HK-2 (cell line): ENCODE measurements around the gene POU5F2.
A peak's percentile ranks its signal among the peaks of the same experiment; 100 is the strongest.

Source experiments
- DNase-seq: peaks from one replicate; pipeline ENCODE4 v3.0.0-alpha.2; 2018; ENCODE audit not compliant: unreplicated experiment

Gene POU5F2, protein sequence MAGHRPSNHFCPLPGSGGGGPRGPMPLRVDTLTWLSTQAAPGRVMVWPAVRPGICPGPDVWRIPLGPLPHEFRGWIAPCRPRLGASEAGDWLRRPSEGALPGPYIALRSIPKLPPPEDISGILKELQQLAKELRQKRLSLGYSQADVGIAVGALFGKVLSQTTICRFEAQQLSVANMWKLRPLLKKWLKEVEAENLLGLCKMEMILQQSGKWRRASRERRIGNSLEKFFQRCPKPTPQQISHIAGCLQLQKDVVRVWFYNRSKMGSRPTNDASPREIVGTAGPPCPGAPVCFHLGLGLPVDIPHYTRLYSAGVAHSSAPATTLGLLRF

GRCh38 chr5:93741136-93741811 is at the start of gene POU5F2:
TSS of gene POU5F2 (minus strand) at chr5:93741600. CDS start at chr5:93741563, 37 bp downstream.
- no peak for DNase-seq

GRCh38 chr5:93790401-93790800 is 49.0 kb upstream of the POU5F2 start:
- no peak for DNase-seq

DNA sequence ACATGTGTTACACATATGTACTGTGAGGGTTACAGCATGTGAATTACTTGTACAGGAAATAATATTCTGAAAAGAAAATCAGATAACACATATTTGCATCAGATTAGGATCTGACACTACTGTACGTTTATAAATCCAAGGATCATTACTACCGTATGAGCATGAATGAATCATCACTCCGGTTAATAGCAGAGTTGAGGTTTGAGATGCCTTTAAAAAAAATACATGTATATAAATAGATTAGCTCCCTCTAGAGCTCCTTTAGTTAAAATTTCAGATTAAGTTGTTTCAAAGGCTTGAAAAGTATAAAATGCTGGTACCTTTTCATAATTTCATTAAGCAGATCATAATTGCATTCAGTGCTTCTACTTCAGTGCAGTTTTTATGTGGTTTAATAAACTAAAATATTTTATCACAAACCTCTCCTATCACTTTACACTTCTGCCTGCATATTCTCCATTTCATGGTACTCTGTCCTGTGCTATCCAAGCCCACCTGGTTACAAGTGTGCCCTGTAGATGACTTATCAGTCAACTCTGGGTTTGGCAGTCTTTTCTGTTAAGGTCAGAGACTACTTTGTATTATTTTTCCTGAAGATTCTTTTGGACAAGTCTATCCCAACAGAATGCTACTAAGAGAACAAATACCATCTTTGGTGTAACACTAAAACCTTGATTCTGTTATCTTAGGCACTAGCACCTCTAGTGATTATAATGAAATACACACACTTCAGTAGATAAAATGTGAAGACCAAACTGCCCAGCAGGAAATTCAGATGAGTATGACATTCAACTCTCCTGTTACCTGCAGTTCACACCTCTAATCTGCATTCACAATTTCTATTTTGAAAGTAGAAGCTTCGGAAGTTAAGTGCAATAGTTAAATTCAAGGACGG is 48.0 kb upstream of the POU5F2 start:
- no peak for DNase-seq

GRCh38 chr5:93787598-93787997 is 46.2 kb upstream of the POU5F2 start:
- DNase-seq: no peak

DNA sequence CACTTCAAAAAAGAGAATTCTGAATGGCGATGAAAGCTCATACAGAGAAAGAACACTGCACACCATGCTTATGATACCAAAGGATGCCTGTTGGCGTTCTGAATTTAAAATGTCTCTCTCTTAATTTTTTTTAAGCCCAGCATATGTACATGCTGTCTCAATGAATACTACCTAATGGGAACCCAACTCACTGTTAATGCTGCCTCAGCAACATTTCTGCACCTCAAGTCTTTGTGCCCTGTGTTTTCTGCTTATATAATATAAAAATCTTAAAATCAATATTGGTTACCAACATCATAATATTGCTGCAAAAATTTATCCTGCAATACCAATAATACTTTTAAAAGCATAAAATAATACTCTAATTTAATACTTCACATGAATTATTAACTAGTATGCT is 44.1 kb upstream of the POU5F2 start:
- DNase-seq: no peak

GRCh38 chr5:93782978-93783377 is 41.6 kb upstream of the POU5F2 start:
- no peak for DNase-seq

DNA sequence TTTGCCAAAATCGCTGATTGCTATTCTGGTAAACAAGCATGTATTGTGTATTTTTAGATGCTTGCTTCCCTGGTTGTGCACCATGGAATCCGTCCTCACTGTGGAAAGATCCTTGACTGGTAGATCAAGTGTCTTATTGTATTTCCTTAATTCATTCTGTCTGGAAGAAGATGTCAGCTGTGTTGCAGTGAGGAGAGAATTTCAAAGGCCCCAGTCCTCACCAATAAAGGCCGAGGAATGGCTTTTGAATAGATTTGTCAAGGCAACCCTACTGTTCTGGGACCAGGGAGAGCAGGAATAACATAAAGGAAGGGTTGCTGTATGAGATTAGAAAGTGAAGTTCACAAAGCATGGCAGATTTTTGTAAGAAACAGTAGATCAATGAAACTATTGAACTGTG is 36.2 kb upstream of the POU5F2 start:
- DNase-seq: no peak

- DNase-seq: no peak
Measured at GRCh38 chr5:93756372-93756771, 15.0 kb upstream of the POU5F2 start.

DNA sequence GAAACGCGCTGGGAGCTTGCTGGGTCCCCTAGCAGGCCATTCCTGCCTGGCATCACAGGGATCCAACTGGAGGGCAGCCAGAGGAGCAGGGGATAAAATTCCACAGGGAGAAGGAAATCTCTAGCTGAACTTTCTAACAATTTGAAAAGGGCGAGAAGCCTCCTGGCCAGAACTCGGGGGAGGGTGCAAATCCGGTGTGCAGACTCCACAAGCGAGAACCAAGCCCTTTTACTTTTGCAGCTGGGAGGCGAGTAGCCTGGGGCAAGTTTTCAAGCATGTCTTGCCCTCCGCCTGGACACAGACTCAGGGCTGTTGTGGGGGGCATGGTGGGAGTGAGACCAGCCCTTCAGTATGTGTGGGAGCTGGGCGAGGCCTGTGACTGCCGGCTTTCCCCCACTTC is 14.3 kb upstream of the POU5F2 start:
- DNase-seq: no peak

- no peak for DNase-seq
Measured at GRCh38 chr5:93748875-93749397, 7.5 kb upstream of the POU5F2 start.

- DNase-seq: no peak
Measured at GRCh38 chr5:93746406-93747056, 5.1 kb upstream of the POU5F2 start.

- no peak for DNase-seq
Measured at GRCh38 chr5:93736284-93736683, 5.1 kb downstream of the POU5F2 start.

DNA sequence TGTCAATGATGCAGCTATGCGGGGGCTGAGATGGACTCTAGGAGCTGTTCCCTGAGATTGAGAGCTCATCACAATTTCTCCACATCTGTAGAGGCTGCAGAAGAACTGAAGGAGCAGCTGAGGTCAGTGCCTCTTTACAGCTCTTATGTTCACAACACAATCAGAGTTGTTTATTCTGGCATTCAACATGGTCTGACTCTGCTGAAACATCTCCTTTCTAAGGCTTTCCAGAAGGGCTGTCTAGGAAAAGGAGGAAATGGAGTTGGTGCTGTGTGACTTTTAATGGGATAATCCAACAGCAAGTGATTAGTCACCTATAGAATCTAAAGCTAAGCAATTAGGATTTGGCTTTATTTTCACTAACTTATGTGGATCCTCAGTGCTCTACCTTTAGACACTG is 6.0 kb downstream of the POU5F2 start:
- no peak for DNase-seq

- DNase-seq: no peak
Measured at GRCh38 chr5:93731987-93732386, 9.4 kb downstream of the POU5F2 start.

DNA sequence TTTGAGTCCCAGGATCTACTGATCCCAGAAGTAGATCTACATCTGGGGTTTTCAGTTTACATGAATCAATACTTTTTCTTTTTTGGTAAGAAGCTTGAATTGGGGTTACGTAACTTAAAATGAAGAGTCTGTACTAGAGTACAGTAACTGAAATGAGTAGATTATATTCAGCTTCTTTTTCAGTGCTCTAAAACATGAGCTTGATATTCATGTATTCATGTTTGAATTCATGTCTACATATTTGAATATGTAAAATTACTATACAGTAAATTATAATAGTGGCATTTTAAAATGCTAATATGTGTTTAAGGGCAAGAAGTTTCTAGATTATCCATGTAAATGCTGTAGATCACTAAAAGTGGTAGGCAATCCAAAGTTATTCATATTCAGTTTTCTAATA is 14.8 kb downstream of the POU5F2 start:
- DNase-seq: no peak

DNA sequence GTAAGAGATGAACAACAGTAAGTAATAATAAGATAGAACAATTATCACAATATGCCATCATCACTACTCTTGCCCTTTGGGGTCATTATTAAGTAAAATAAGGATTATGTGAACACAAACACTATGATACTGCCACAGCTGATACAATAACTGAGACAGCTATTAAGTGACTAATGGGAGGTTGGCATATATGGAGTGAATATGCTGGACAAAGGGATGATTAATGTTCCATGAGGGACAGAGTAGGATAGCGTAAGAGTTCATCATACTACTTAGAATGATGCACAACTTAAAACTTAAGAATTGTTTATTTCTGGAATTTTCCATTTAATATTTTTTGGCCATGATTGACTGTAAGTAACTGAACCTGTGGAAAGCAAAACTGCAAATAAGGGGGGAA is 16.6 kb downstream of the POU5F2 start:
- no peak for DNase-seq

DNA sequence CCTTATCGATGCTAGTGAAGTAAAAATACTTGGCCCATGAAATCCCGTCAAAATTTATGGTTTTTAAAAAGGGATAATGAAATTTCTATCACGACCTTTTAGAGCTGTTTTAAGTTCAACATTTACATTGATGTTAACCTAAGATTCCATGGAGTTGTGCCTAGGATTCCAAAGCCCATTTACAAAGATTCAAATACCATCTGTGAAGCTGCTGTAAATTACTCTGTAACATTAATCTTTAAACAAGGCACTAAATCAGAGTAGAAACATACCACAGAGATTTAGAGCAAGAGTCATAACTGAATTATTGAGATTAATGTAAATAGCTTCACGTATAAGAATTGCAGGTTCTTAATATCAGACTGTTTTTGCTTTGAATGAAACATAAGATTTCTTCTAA is 17.7 kb downstream of the POU5F2 start:
- no peak for DNase-seq

- DNase-seq: no peak
Measured at GRCh38 chr5:93723005-93723404, 18.4 kb downstream of the POU5F2 start.

DNA sequence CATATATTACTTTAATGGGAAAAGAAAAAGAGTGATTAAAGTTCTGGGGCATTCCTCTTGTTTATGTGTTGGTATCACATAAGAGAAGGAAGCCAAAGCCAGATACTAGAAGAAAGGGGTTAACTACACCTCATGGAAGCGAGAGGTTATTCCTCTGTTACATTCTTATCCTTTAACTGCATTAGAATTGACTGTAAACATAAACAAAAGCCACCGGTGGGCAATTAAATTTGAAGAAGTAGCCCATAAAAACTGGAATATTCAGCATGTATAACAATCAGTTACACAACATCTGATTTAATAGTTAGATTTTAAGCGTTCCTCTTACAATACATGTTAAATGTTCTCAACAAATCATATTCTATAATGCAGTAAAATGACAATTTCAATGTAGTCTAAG is 18.8 kb downstream of the POU5F2 start:
- no peak for DNase-seq

GRCh38 chr5:93721511-93721910 is 19.9 kb downstream of the POU5F2 start:
- DNase-seq: no peak

- DNase-seq: no peak
Measured at GRCh38 chr5:93721071-93721470, 20.3 kb downstream of the POU5F2 start.

DNA sequence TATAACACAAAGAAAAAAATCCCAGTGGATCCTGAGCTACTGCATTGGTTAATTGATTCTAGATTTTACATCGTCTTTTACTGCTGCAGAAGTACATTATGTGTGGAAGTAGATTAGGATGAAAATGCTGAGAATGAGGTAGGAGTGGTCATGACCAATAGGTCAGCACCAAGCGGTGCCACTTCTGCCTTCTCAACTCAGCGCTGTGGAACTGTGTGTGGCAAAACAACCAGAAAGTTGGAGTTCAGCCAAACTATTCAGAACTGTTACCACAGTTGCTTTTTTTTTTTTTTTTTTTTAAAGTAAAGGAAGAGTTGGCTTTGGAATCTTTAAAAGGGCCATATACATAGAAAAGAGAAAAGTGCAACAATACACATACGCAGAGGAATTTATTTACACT is 24.2 kb downstream of the POU5F2 start:
- peak; percentile 10 for DNase-seq
